Embryonic facial prominence (tissue), 1 donor: ENCODE results near the gene CCDC106.

Experiments used
- DNase-seq: peaks from one replicate; pipeline ENCODE4 v3.0.0-alpha.2; 2016; ENCODE audit errors: extremely low spot score

Gene CCDC106

GRCh38 chr19:55650602-55651230, 2.7 kb downstream of the CCDC106 start:
- no peak for DNase-seq

GRCh38 chr19:55651236-55651635, 3.2 kb downstream of the CCDC106 start:
- no peak for DNase-seq

DNA sequence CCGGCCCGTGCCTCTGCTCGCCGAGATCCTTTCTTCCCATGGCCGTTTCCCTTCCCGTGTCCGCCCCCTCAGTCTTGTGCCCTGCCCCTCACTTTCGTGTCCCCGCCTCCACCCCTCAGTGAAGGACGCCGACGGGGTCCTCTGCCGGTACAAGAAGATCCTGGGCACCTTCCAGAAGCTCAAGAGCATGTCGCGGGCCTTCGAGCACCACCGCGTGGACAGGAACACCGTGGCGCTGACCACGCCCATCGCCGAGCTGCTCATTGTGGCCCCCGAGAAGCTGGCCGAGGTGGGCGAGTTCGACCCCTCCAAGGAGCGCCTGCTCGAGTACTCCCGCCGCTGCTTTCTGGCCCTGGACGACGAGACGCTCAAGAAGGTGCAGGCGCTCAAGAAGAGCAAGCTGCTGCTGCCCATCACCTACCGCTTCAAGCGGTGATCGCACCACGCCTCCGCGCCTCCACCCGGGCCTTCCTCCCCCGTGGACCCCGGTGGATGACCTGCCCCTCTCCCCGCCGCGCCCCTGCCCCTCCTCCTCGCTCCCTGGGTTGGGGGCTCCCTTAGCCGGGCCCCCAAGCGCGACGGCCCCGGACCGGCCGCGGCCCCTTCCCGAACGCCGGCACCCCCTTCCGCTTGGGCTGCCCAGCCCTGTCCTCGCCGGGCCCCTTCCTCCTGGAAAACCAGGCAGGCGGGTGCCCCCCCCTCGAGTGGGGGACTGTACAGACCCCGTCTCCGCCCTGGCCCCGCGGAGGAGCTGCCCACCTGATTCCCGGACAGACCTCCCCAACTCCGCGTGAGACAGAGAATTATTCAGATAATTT, 4.5 kb downstream of the CCDC106 start:
- DNase-seq: no peak

- peak; percentile 97 for DNase-seq
Measured at GRCh38 chr19:55653651-55654322, 5.8 kb downstream of the CCDC106 start.

GRCh38 chr19:55654323-55654867, 6.4 kb downstream of the CCDC106 start:
- DNase-seq: peak; percentile 100

DNA sequence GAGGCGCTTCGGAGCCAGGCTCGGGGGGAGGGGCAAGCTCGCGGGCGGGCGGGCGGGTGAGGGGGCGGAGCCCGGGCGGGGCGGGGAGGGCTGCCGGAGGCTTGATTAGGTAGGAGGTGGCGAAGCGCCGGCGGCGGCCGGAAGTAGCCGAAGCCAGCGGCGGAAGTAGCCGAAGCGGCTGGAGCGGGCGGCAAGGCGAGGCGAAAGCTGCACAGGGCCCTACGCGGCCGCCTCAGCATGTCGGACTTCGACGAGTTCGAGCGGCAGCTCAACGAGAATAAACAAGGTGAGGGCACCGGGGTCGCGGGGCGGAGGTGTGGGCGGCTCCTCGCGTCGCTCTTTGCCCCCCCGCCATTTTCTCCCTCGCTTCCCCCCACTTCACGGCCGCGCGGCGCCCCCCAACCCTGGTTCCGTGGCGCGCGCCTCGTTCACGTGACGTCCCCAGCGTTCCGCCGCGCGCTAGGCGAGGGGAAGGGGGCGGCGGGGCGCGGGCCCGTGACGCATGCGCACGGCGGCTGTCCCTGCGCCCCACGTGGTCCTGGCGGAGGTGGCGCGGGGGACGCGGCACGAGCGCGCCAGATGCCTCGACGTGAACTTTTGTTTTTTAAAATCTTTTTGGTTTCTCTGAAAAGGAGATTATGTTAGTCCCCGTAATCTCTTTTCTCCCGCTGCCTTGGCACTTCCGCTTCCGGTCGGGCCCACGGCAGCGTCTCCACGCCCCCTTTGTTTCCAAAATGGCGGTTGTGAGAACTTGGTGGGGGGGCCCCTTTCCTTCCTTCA, 7.0 kb downstream of the CCDC106 start, which contains the start of gene U2AF2:
TSS of gene U2AF2 (plus strand) at position 168 of the 780 bp plus-strand sequence. CDS start at position 238, 70 bp downstream.
- DNase-seq: peak; percentile 90

- DNase-seq: no peak
Measured at GRCh38 chr19:55655648-55656040, 7.6 kb downstream of the CCDC106 start.

GRCh38 chr19:55656552-55656951, 8.5 kb downstream of the CCDC106 start:
- no peak for DNase-seq

DNA sequence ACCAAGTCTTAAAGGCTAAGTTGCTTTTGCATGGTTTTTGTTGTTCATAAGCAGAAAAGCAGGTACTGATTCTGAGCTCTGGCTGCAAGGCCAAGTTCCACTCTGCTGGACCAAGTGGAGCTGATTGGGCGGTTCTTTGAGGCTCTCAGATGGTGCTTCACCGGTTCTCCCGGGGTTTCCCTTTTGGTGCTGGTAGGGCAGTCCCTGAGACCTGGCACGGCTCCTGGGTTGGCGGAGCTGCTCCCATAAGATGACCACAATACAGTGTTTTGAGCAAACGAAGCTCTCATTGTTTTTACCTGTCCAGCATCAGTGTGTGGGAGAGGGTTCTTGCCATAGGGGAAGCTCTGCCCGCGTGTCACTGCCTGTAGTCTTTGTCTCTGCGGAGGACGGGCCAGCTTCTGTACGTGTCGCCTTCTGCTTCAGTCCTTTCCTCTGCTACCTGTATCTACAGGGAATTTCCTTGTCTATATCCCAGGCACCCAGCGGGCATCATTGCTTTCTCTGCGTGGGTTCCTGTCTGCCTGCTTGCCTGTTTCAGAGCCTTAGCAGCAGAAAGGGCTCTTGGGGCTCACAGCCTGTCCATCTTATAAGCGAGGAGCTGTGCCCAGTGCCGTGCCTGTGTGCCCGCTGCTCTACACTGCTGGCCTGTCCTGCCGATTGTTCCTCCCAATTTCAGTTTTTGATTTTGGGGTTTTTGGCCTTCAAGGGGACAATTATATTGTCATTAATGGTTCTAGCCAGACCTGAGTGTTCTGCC, 9.2 kb downstream of the CCDC106 start:
- DNase-seq: no peak

DNA sequence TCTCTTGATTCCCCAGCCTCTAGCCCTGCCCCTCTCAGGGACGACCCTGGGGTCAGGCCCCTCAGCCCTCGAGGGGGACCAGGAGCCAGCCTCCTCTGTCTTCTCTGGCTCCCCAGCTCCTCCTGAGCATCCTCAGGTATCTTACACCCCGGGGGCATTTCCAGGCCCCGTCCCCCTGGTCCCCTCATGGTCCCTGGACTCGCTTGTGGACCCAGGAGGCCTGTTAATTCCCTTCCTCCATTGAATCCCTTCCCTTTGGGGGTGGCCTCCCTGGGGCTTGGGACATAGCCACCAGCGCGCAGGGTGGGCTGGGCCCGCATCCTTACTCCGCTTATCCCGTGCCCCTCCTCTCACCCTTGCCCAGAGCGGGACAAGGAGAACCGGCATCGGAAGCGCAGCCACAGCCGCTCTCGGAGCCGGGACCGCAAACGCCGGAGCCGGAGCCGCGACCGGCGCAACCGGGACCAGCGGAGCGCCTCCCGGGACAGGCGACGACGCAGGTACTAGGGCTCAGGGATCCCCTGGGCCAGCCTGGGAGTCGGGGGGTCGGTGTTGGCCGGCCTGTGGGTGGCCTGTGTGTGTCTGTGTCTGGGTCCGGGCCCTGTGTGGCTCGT, 10.9 kb downstream of the CCDC106 start:
- DNase-seq: no peak

GRCh38 chr19:55659822-55660221, 11.8 kb downstream of the CCDC106 start:
- no peak for DNase-seq

- no peak for DNase-seq
Measured at GRCh38 chr19:55660404-55660803, 12.4 kb downstream of the CCDC106 start.

- no peak for DNase-seq
Measured at GRCh38 chr19:55660991-55661390, 13.0 kb downstream of the CCDC106 start.

DNA sequence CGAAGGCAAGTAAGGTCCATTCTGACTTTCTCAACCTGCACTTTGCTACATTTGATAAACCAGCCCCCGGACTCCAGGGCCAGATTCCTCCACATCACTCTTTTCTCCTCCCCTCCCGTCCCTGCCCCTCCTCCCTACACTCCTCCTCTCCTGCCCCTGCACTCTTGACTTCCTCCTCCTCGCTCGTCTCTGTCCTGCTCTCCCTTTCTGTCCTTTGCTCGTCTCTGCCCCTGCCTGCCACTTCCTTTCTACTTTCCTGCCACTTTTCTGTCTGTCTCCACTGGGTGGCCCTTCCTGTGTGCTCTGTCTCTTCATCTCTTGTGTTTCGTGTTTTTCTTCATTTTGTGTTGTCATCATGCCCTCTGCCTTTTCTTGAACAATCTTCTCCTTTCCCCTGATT, 13.8 kb downstream of the CCDC106 start:
- no peak for DNase-seq

- DNase-seq: no peak
Measured at GRCh38 chr19:55663846-55664536, 16.0 kb downstream of the CCDC106 start.

DNA sequence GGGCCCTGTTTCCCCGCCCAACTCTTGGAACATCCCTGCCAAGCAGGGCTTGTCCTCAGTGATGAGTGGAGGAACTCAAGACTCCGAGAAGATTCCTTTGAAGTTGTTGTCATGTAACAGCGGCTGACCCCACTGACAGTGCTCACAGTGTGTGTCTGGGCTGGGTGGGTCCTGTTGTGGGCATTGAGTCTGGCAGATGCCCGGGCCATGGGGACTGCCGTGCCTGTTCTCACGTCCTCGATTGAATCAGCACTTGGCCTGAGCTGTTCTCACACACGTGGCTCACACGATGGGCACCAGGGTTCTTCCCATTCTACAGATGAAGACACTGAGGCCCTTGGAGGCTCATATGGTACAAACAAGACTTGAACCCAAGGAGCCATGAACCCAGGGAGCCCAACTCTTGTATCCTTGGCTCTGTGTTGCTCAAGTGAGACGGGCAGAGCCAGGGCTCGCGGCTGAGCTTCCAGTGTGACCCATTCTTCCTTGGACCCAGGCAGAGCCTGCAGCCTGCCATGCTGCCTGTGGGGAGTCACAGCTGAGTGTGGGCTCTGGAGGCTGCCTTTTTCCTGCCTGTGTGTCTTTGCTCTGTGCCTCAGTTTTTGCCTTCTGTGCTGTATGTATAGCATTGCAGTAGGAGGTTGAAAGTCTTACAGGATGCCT, 18.5 kb downstream of the CCDC106 start:
- no peak for DNase-seq

DNA sequence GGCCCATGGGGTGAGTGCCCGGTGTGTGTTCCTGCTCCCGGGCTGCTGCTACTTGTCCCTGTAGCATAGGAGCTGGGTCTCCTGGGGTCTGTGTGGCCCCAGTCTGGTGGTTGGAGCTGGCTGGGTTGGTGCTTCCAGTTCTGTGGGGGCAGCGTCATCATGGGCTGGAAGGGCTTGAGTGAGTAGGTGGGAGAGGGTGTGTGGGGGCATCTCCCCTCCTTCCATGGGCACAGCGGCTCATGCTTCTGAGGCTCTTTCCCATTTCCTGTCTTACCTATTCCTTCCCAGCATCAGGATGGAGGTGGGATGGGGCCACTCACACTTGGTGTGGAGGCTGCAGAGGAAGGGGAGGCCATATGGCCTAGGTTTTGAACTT, 19.0 kb downstream of the CCDC106 start:
- DNase-seq: no peak

DNA sequence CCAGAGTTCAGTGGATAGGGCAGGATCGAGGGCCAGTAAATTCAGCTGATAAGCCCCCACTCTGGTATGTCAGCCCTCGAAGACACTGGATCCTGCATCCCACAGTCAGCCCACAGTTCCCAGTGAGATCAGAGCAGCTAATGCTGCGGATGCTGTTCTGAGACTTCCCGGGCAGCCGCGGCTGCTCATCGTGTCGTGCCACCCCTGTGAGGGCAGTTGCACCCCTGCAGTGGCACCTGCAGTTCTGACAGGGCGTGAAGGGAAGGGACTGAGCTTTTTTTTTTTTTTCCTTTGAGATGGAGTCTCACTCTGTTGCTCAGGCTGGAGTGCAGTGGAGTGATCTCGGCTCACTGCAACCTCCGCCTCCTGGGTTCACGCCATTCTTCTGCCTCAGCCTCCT, 19.5 kb downstream of the CCDC106 start:
- no peak for DNase-seq

- DNase-seq: no peak
Measured at GRCh38 chr19:55667958-55668357, 19.9 kb downstream of the CCDC106 start.
